22Rv1 (cell line): ENCODE results near the gene SLC49A3.
"Not testable (repeated sequence)": the region's sequence is repeated elsewhere in the genome, so short reads cannot be mapped to it uniquely, and the experiment has no call there.

ENCODE experiments used
- H3K27ac ChIP-seq: fragments of 450-650 bp; 2 replicates; pipeline ENCODE4 v1.5.1; 2017
- CTCF ChIP-seq: fragments of 450-650 bp; IDR thresholded peaks from 2 replicates; pipeline ENCODE4 v1.5.1; 2017; ENCODE audit warnings: mild to moderate bottlenecking
- ZFX ChIP-seq: fragments of 450-650 bp; IDR thresholded peaks from 2 replicates; pipeline ENCODE4 v1.6.1; 2017; ENCODE audit warnings: antibody characterized with exemption, borderline replicate concordance

SLC49A3 gene

DNA sequence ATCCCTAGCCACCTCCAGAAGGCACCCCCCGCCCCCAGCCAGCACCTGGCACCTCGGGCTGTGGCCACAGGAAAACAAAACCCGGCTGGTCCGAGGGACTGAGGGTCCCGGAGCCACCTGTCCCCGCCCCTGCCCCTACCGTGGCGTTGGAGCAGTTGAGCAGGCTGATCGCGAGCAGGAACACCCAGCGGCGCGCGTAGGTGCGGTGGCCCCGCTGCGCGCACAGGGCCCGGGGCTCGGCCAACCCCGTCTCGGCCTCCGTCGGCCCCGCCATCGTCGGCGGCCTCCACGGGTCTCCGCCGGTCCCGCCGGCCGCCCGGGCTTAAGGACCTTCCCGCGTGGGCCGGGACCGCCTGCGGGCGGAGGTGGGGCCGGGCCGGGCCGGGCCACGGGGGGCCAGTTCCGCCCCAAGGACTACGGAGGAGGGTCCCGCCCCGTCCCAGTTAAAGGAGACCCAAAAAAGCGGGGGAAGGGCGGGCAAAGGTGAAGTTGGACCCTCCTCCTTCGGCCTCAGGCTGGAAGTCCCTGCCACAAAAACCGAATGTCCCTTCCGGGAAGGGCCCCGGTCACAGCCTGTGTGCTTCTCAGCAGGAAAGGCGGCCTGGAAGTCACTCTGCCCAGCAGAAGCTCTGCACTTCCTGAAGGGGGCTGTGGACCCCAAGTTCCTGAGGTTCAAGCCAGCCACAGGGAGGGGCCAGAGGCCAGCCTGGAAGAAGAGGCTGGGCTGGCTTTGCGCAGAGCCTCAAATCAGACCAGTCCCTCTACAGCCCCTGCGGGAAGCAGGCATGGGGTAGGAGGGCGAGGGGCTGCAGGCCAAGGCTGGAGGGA is at the start of gene SLC49A3:
TSS of gene SLC49A3 (minus strand) at position 298 of the 828 bp plus-strand sequence. CDS start at position 274, 24 bp downstream.
- H3K27ac ChIP-seq, result no peak within 1 kb of the TSS
- TF ChIP-seq ZFX, result no peak
- TF ChIP-seq CTCF, result no peak

DNA sequence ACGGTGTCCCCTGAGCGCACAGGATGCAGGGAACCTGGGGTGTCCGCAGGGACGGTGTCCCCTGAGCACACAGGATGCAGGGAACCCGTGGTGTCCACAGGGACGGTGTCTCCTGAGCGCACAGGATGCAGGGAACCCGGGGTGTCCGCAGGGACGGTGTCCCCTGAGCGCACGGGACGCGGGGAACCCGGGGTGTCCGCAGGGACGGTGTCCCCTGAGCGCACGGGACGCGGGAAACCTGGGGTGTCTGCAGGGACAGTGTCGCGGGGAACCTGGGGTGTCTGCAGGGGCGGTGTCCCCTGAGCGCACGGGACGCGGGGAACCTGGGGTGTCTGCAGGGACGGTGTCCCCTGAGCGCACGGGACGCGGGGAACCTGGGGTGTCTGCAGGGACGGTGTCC is 47.6 kb upstream of the SLC49A3 start:
- H3K27ac ChIP-seq, result not testable (repeated sequence)

GRCh38 chr4:735583-735982 is 46.6 kb upstream of the SLC49A3 start:
- TF ChIP-seq CTCF (no peak), ZFX (no peak)
- no peak overlapping the region for H3K27ac ChIP-seq

- no peak overlapping the region for H3K27ac ChIP-seq
- TF ChIP-seq ZFX (no peak), CTCF (no peak)
Observed at GRCh38 chr4:734951-735350, 46.0 kb upstream of the SLC49A3 start.

DNA sequence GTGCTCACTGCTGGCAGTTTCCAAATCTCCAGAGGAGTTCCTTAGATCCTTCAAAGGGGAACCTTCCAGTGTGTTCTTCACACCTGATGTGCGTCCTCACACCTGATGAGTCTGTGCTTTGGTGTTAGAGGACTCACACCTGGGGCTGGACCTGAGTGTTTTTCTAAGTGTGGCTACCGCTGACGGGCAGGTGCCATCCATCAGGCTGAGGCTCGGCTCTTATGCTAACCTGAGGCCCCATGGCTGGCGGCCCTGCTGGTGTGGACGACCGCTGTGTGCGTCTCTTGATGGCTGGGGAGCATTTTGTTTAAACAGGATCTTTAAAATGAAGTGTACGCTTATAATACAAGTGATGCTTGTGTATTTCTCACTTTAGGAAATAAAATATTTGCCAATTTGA is 45.1 kb upstream of the SLC49A3 start:
- no peak for TF ChIP-seq ZFX
- TF ChIP-seq CTCF, result no peak
- no peak overlapping the region for H3K27ac ChIP-seq

- H3K27ac ChIP-seq, result no peak overlapping the region
- TF ChIP-seq ZFX (no peak), CTCF (no peak)
Observed at GRCh38 chr4:733631-733980, 44.7 kb upstream of the SLC49A3 start.

- no peak overlapping the region for H3K27ac ChIP-seq
Observed at GRCh38 chr4:732911-733630, 44.1 kb upstream of the SLC49A3 start.

More at GRCh38 chr4:732911-733630, 44.1 kb upstream of the SLC49A3 start:
- TF ChIP-seq CTCF (no peak), ZFX (no peak)
